SU-DHL-6 (cell line): ENCODE measurements around the gene CST9L.

Experiments
- H2AFZ ChIP-seq: fragments of 200-600 bp; sonication (generic); 2 replicates; pipeline ENCODE4 v1.6.1; 2014; ENCODE audit warnings: low read depth, mild to moderate bottlenecking, moderate library complexity, mixed read lengths, antibody characterized with exemption, low read length; ENCODE audit not compliant: severe bottlenecking
- H3F3A ChIP-seq: fragments of 200-600 bp; shearing (Covaris generic); 2 replicates; pipeline ENCODE4 v1.6.0; 2016; ENCODE audit warnings: antibody characterized with exemption, mild to moderate bottlenecking; ENCODE audit not compliant: insufficient read depth
- H3K27ac ChIP-seq: fragments of 200-600 bp; sonication (generic); 2 replicates; pipeline ENCODE4 v1.5.1; 2016; ENCODE audit warnings: low read depth, mild to moderate bottlenecking, low read length, moderate library complexity, mixed read lengths
- H3K27me3 ChIP-seq: fragments of 200-600 bp; sonication (generic), shearing (Covaris generic); 2 replicates; pipeline ENCODE4 v1.6.0; 2014; ENCODE audit warnings: mild to moderate bottlenecking, low read length
- H3K36me3 ChIP-seq: fragments of 200-600 bp; sonication (generic); 2 replicates; pipeline ENCODE4 v1.6.1; 2014; ENCODE audit warnings: mild to moderate bottlenecking, low read length, mixed read lengths
- H3K4me2 ChIP-seq: fragments of 300-600, 200-600 bp; shearing (Covaris generic), sonication (generic); 2 replicates; pipeline ENCODE4 v1.6.0; 2014; ENCODE audit warnings: low read length, low read depth, mild to moderate bottlenecking; ENCODE audit not compliant: poor library complexity, severe bottlenecking
- H3K4me3 ChIP-seq: fragments of 200-600 bp; sonication (generic); 2 replicates; pipeline ENCODE4 v1.5.1; 2014; ENCODE audit warnings: antibody characterized with exemption, low read length, mild to moderate bottlenecking, mixed read lengths; ENCODE audit not compliant: insufficient read depth, poor library complexity, severe bottlenecking
- H3K79me2 ChIP-seq: fragments of 200-600 bp; sonication (generic); 2 replicates; pipeline ENCODE4 v1.6.1; 2014; ENCODE audit warnings: mild to moderate bottlenecking, low read length, moderate library complexity; ENCODE audit not compliant: insufficient read depth
- H3K9ac ChIP-seq: fragments of 200-600 bp; sonication (generic); 2 replicates; pipeline ENCODE4 v1.7.0; 2014; ENCODE audit warnings: mild to moderate bottlenecking, low read length
- H3K9me2 ChIP-seq: fragments of 200-600 bp; sonication (generic); replicated peaks from 2 replicates; pipeline ENCODE4 v1.6.1; 2014; ENCODE audit warnings: low read length; ENCODE audit not compliant: insufficient read depth
- H3K9me3 ChIP-seq: fragments of 200-600 bp; sonication (generic); 2 replicates; pipeline ENCODE4 v1.6.1; 2014; ENCODE audit warnings: low read length, mixed read lengths; ENCODE audit not compliant: insufficient read depth
- H4K20me1 ChIP-seq: fragments of 200-600 bp; sonication (generic); 2 replicates; pipeline ENCODE4 v1.6.1; 2014; ENCODE audit warnings: low read depth, mild to moderate bottlenecking, antibody characterized with exemption, low read length, moderate library complexity, mixed read lengths
- CTCF ChIP-seq: fragments of 200-600 bp; sonication (generic); IDR thresholded peaks from one replicate; pipeline ENCODE4 v1.5.1; 2017; ENCODE audit warnings: antibody characterized with exemption, mild to moderate bottlenecking, low read length, moderate library complexity; ENCODE audit not compliant: insufficient read depth, poor library complexity, severe bottlenecking
- EZH2phosphoT487 ChIP-seq: fragments of 200-600 bp; sonication (generic), shearing (Covaris generic); conservative IDR thresholded peaks from 2 replicates; pipeline ENCODE4 v1.6.1; 2018; ENCODE audit warnings: mild to moderate bottlenecking, antibody characterized with exemption, low read length, moderate library complexity, mixed read lengths

CST9L gene

GRCh38 chr20:23568320-23568970, at the start of gene CST9L:
TSS of gene CST9L (minus strand) at chr20:23568484. CDS start at chr20:23568450, 34 bp downstream.
- no peaks in the 10 kb centered on the region for H3K9me3 ChIP-seq
- H3K9me2 ChIP-seq = no peaks in the 10 kb centered on the region
- no peaks in the 10 kb centered on the region for H3K27me3 ChIP-seq
- no peak within 1 kb of the TSS for H3K9ac ChIP-seq
- no peak within 1 kb of the TSS for H3K27ac ChIP-seq
- H3F3A ChIP-seq = no peaks in the 10 kb centered on the region
- no peaks in the 10 kb centered on the region for H4K20me1 ChIP-seq
- no peak within 1 kb of the TSS for H2AFZ ChIP-seq
- H3K36me3 ChIP-seq = no peaks in the 10 kb centered on the region
- H3K4me3 ChIP-seq = no peak within 1 kb of the TSS
- H3K4me2 ChIP-seq = no peak within 1 kb of the TSS
- H3K79me2 ChIP-seq = no peaks in the 10 kb centered on the region
- no peak for TF ChIP-seq CTCF
- no peak for TF ChIP-seq EZH2phosphoT487

DNA sequence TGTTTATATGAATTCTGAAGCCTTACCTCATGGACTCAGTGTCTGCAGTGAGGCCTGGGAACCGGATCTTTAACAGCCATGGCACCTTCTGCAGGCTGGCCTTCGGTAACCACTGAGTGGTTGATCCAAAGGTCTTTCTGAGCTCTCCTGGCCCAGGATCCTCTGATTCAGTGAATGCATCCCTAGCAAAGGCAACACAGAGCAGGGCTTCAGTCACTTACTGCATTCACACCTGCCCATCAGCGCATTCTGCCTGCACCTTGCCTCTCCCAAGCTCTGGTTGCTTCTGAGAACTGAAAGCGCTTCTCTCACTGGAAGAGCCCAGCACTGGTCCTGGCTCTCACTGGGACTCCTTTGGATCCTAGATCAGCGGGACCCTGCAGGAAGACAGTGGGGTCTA, 45.9 kb upstream of the CST9L start:
- Histone ChIP-seq H3K4me3 (no peak overlapping the region), H3K9ac (no peak overlapping the region), H3K27me3 (no peaks in the 10 kb centered on the region), H3K9me3 (no peaks in the 10 kb centered on the region), H3F3A (no peaks in the 10 kb centered on the region), H4K20me1 (no peaks in the 10 kb centered on the region), H3K4me2 (no peak overlapping the region), H2AFZ (no peak overlapping the region), H3K79me2 (no peaks in the 10 kb centered on the region), H3K27ac (no peak overlapping the region), H3K9me2 (no peaks in the 10 kb centered on the region), H3K36me3 (no peaks in the 10 kb centered on the region)
- TF ChIP-seq CTCF = no peak
- TF ChIP-seq EZH2phosphoT487 = no peak

DNA sequence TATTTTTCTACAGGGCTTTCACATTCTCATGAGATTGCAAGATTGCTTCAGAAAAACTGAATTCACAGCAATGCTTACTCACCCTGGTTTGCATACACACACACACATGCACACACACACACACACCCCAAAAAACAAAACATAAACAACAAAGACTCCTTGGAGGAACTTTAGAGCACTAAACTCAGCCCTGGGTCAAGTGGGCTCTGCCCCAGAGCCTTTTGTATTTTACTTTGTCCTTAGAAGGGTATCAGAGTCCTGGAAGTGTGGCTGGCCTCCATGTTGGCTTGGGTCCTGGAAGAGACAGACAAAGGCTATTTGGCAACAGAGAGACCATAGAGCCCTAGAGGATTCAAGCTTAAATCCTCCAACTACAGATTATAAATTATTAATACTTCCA, 45.4 kb upstream of the CST9L start:
- H3K79me2 ChIP-seq = no peaks in the 10 kb centered on the region
- H3K27me3 ChIP-seq = no peaks in the 10 kb centered on the region
- H3K9me2 ChIP-seq = no peaks in the 10 kb centered on the region
- no peak overlapping the region for H3K4me3 ChIP-seq
- no peak overlapping the region for H3K27ac ChIP-seq
- H4K20me1 ChIP-seq = no peaks in the 10 kb centered on the region
- TF ChIP-seq CTCF = no peak
- no peak for TF ChIP-seq EZH2phosphoT487
- no peak overlapping the region for H2AFZ ChIP-seq
- H3K9me3 ChIP-seq = no peaks in the 10 kb centered on the region
- no peaks in the 10 kb centered on the region for H3F3A ChIP-seq
- no peak overlapping the region for H3K9ac ChIP-seq
- H3K36me3 ChIP-seq = no peaks in the 10 kb centered on the region
- no peak overlapping the region for H3K4me2 ChIP-seq

- H3K9ac ChIP-seq = no peak overlapping the region
- H4K20me1 ChIP-seq = no peaks in the 10 kb centered on the region
- no peaks in the 10 kb centered on the region for H3K27me3 ChIP-seq
- no peak overlapping the region for H3K27ac ChIP-seq
- no peak overlapping the region for H3K4me3 ChIP-seq
- H3K4me2 ChIP-seq = no peak overlapping the region
- no peaks in the 10 kb centered on the region for H3K79me2 ChIP-seq
- TF ChIP-seq EZH2phosphoT487 (no peak), CTCF (no peak)
- H2AFZ ChIP-seq = no peak overlapping the region
- no peaks in the 10 kb centered on the region for H3K9me3 ChIP-seq
- no peaks in the 10 kb centered on the region for H3F3A ChIP-seq
- no peaks in the 10 kb centered on the region for H3K36me3 ChIP-seq
- no peaks in the 10 kb centered on the region for H3K9me2 ChIP-seq
These were observed 44.1 kb upstream of the CST9L start for GRCh38 chr20:23612396-23612795.
